ENCODE measurements around the gene IFT25. TPM values are rescaled to one million over a fixed set of nuclear protein-coding genes. Genes with fewer than 3 reads are reported as not detected.

IFT25 gene
- total RNA-seq, 1 donor from 2014 or later: 29.4 TPM

- no peak overlapping the region for H3K4me3 Mint-ChIP-seq (ENCODE audit: unreplicated experiment)
- Histone ChIP-seq H3K27ac (ENCODE audit: low read depth, low read length) (no peak overlapping the region), H3K4me1 (ENCODE audit: insufficient read depth, low read length) (peaks cover 4% of the 10 kb centered on the region), H3K79me2 (ENCODE audit: insufficient read depth, low read length) (no peaks in the 10 kb centered on the region), H3K4me3 (ENCODE audit: insufficient read depth, low read depth, low read length) (no peak overlapping the region), H3K9me3 (ENCODE audit: insufficient read depth, low read depth, low read length) (no peaks in the 10 kb centered on the region), H2AFZ (ENCODE audit: low read depth, low read length) (no peak overlapping the region), H3K27me3 (ENCODE audit: insufficient read depth, low read length) (no peaks in the 10 kb centered on the region), H3K36me3 (ENCODE audit: insufficient read depth, low read length) (peaks cover 8% of the 10 kb centered on the region), H3K4me2 (ENCODE audit: low read length) (no peak overlapping the region), H3K9ac (ENCODE audit: low read length) (no peak overlapping the region), H4K20me1 (ENCODE audit: insufficient read depth, low read length) (no peaks in the 10 kb centered on the region)
- no peak for TF ChIP-seq EZH2 (IDR thresholded peaks at IDR 0.05; ENCODE audit: insufficient read depth, low read length)
- TF ChIP-seq, protein P1, sequence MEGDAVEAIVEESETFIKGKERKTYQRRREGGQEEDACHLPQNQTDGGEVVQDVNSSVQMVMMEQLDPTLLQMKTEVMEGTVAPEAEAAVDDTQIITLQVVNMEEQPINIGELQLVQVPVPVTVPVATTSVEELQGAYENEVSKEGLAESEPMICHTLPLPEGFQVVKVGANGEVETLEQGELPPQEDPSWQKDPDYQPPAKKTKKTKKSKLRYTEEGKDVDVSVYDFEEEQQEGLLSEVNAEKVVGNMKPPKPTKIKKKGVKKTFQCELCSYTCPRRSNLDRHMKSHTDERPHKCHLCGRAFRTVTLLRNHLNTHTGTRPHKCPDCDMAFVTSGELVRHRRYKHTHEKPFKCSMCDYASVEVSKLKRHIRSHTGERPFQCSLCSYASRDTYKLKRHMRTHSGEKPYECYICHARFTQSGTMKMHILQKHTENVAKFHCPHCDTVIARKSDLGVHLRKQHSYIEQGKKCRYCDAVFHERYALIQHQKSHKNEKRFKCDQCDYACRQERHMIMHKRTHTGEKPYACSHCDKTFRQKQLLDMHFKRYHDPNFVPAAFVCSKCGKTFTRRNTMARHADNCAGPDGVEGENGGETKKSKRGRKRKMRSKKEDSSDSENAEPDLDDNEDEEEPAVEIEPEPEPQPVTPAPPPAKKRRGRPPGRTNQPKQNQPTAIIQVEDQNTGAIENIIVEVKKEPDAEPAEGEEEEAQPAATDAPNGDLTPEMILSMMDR (IDR thresholded peaks at IDR 0.05; ENCODE audit: insufficient read depth, low read depth, low read length): no peak
- no peaks in the 10 kb centered on the region for H3K4me1 Mint-ChIP-seq (ENCODE audit: low read depth, unreplicated experiment)
- H3K36me3 Mint-ChIP-seq (ENCODE audit: low read depth, unreplicated experiment): peaks cover 20% of the 10 kb centered on the region
- H3K9me3 Mint-ChIP-seq (ENCODE audit: unreplicated experiment): no peaks in the 10 kb centered on the region
- DNase-seq (ENCODE audit: low read depth) (no peak), FAIRE-seq (no peak)
- no peak overlapping the region for H3K27ac Mint-ChIP-seq (ENCODE audit: unreplicated experiment)
- no peaks in the 10 kb centered on the region for H3K27me3 Mint-ChIP-seq (ENCODE audit: low read depth, unreplicated experiment)
Measured at GRCh38 chr1:53871773-53872484, 73.6 kb downstream of the IFT25 start.

Other genes starting within 250 kb of the IFT25 start
- gene GLIS1, start 206.5 kb downstream of the IFT25 start, total RNA-seq: 0.07 TPM in 1 of 2 replicates, not detected in the other
- 14.1 and 14.8 TPM in 2 replicates for gene NDC1, start 107.4 kb downstream of the IFT25 start, total RNA-seq
- gene YIPF1, start 55.9 kb downstream of the IFT25 start, total RNA-seq: 27.1 and 27.5 TPM in 2 replicates
- gene DIO1, start 51.5 kb downstream of the IFT25 start, total RNA-seq: not detected in 2 replicates
- 51.1 and 54.6 TPM in 2 replicates for gene LRRC42, start 651 bp upstream of the IFT25 start, total RNA-seq
- not detected in 2 replicates for gene LDLRAD1, start 72.5 kb upstream of the IFT25 start, total RNA-seq
- gene TMEM59, start 107.5 kb upstream of the IFT25 start, total RNA-seq: 315 and 386 TPM in 2 replicates
- gene TCEANC2, start 107.9 kb upstream of the IFT25 start, total RNA-seq: 3.7 and 4.6 TPM in 2 replicates
- gene CDCP2, start 207.3 kb upstream of the IFT25 start, total RNA-seq: not detected in 2 replicates

Measured in astrocyte (in vitro differentiated cells and primary cell).